NT2/D1 (cell line): Measurements from ENCODE around the gene ZYG11B.
"Not testable (repeated sequence)": the region's sequence is repeated elsewhere in the genome, so short reads cannot be mapped to it uniquely, and the experiment has no call there.

Source experiments
- DNase-seq: peaks from one replicate; pipeline ENCODE4 v3.0.0-alpha.2; 2011; ENCODE audit warnings: low read depth, low spot score
- H3K27me3 ChIP-seq: 2 replicates; pipeline ENCODE4 v1.6.0; 2011; ENCODE audit warnings: mild to moderate bottlenecking; ENCODE audit not compliant: insufficient read length, insufficient read depth
- H3K36me3 ChIP-seq: 2 replicates; pipeline ENCODE4 v1.6.1; 2011; ENCODE audit warnings: mild to moderate bottlenecking, low read length, mixed read lengths; ENCODE audit not compliant: insufficient read depth, insufficient read length
- H3K4me1 ChIP-seq: 2 replicates; pipeline ENCODE4 v1.5.1; 2011; ENCODE audit not compliant: insufficient read depth, insufficient read length
- H3K4me3 ChIP-seq: 2 replicates; pipeline ENCODE4 v1.5.1; 2011; ENCODE audit warnings: low read depth; ENCODE audit not compliant: insufficient read length
- H3K9ac ChIP-seq: 2 replicates; pipeline ENCODE4 v1.6.0; 2011; ENCODE audit warnings: low read depth; ENCODE audit not compliant: insufficient read length
- H3K9me3 ChIP-seq: 2 replicates; pipeline ENCODE4 v1.5.1; 2011; ENCODE audit warnings: mild to moderate bottlenecking, low read length; ENCODE audit not compliant: insufficient read depth
- SUZ12 ChIP-seq: IDR thresholded peaks from 2 replicates; pipeline ENCODE4 v1.6.1; 2011; ENCODE audit not compliant: insufficient read length, insufficient read depth; ENCODE audit errors: extremely low read depth
- YY1 ChIP-seq: IDR thresholded peaks from 2 replicates; pipeline ENCODE4 v1.6.1; 2011; ENCODE audit not compliant: insufficient read length, insufficient read depth
- ZNF274 ChIP-seq: IDR thresholded peaks from 2 replicates; pipeline ENCODE4 v1.6.1; 2011; ENCODE audit warnings: mild to moderate bottlenecking, low read depth, low read length

ZYG11B gene

DNA sequence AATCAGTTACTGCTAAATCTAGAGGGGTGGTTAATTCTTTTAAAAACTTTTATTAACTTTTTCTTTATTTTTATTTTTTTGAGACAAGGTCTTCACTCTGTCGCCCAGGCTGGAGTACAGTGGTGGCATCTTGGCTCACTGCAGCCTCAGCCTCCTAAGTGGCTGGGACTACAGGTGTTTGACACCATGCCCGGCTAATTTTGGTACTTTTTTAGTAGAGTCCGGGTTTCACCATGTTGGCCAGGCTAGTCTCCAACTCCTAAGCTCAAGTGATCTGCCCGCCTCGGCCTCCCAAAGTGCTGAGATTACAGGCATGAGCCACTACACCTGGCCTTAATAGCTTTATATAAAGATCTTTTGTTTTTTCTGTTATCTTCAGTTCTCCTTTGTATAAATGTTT, 11.9 kb downstream of the ZYG11B start:
- no peak for DNase-seq

DNA sequence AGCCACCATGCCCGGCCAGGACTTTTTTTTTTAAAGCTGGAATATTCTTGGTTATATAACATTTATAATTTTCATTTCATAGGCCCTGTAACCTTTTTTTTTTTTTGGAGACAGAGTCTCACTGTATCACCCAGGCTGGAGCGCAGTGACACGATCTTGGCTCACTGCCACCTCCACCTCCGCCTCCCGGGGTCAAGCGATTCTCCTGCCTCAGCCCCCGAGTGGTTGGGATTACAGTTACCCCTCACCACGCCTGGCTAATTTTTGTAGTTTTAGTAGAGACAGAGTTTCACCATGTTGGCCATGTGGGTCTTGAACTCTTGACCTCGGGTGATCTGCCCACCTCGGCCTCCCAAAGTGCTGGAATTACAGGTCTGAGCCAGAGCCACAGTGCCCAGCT, 12.6 kb downstream of the ZYG11B start:
- no peaks in the 10 kb centered on the region for H3K27me3 ChIP-seq
- no peak overlapping the region for H3K9ac ChIP-seq
- no peak overlapping the region for H3K4me3 ChIP-seq
- peaks cover 14% of the 10 kb centered on the region for H3K9me3 ChIP-seq
- TF ChIP-seq ZNF274 (no peak), YY1 (no peak), SUZ12 (no peak)
- no peak for DNase-seq
- H3K4me1 ChIP-seq: no peaks in the 10 kb centered on the region
- H3K36me3 ChIP-seq: no peaks in the 10 kb centered on the region

More for the DNA sequence above, 11.9 kb downstream of the ZYG11B start:
- no peak overlapping the region for H3K9ac ChIP-seq
- peaks cover 3% of the 10 kb centered on the region for H3K36me3 ChIP-seq
- peaks cover 14% of the 10 kb centered on the region for H3K9me3 ChIP-seq
- H3K27me3 ChIP-seq: no peaks in the 10 kb centered on the region
- TF ChIP-seq ZNF274 (no peak), YY1 (no peak), SUZ12 (no peak)
- H3K4me1 ChIP-seq: no peaks in the 10 kb centered on the region
- no peak overlapping the region for H3K4me3 ChIP-seq

DNA sequence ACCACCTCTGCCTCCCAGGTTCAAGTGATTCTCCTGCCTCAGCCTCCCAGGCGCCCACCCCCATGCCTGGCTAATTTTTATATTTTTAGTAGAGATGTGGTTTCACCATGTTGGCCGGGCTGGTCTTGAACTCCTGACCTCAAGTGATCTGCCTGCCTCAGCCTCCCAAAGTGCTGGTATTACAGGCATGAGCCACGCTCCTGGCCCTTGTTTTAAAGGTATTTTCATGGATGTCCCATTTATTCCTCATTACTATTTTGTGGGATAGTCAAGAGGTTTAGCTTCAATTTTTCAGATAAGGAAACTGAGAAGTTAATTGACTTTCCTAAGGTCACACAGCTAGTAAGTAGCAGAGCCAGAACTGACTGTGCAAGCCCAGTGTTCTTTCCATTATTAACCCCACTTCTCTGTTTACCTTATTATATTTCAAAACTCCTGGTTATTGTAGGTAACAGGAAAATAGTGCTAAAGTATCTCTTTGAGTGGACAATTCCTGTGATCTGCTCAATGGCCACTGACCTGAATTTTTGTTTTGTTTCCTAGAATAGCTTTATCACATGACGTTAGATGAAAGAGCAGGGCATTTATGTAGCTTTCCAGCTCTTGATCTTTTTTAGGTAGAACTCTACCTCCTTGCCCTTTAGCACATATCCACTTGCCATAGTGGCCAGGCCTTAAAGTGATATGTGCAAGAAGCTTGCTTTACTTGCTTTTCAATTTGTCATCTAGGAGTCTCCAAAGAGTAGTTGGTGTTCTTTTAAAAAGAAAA, 13.6 kb downstream of the ZYG11B start:
- no peak for DNase-seq
- H3K4me3 ChIP-seq: no peak overlapping the region
- no peaks in the 10 kb centered on the region for H3K27me3 ChIP-seq
- peaks cover 14% of the 10 kb centered on the region for H3K9me3 ChIP-seq
- no peaks in the 10 kb centered on the region for H3K36me3 ChIP-seq
- H3K4me1 ChIP-seq: no peaks in the 10 kb centered on the region
- no peak overlapping the region for H3K9ac ChIP-seq
- no peak for TF ChIP-seq YY1
- no peak for TF ChIP-seq SUZ12
- TF ChIP-seq ZNF274: no peak

DNA sequence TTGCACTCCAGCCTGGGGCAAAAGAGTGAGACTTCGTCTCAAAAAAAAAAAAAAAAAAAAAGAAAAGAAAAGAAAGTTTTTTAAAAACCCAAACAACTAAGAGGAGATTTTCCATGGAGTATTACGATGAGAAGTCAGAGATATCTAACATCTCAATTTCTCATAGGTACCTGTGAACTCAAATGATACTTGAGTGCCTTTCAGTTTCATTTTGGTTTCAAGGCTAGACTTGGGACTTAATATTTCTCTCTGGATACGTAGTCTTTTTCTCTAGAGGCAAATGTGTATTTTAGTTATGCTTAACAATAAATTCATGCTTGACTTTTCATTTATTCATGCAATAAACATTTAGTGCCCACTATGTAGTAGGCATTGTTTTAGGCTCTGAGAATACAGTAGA, 15.0 kb downstream of the ZYG11B start:
- DNase-seq: no peak
- H3K27me3 ChIP-seq: no peaks in the 10 kb centered on the region
- H3K9me3 ChIP-seq: peaks cover 14% of the 10 kb centered on the region
- no peak for TF ChIP-seq YY1
- no peak for TF ChIP-seq ZNF274
- TF ChIP-seq SUZ12: no peak
- no peaks in the 10 kb centered on the region for H3K36me3 ChIP-seq
- H3K4me1 ChIP-seq: no peaks in the 10 kb centered on the region
- no peak overlapping the region for H3K4me3 ChIP-seq
- H3K9ac ChIP-seq: no peak overlapping the region

GRCh38 chr1:52746189-52746588, 19.9 kb downstream of the ZYG11B start:
- no peak for TF ChIP-seq YY1
- no peak for TF ChIP-seq SUZ12
- no peak for TF ChIP-seq ZNF274
- no peak for DNase-seq
- H3K4me3 ChIP-seq: no peak overlapping the region
- no peak overlapping the region for H3K9ac ChIP-seq
- peaks cover 14% of the 10 kb centered on the region for H3K9me3 ChIP-seq
- no peaks in the 10 kb centered on the region for H3K27me3 ChIP-seq
- no peaks in the 10 kb centered on the region for H3K36me3 ChIP-seq
- H3K4me1 ChIP-seq: no peaks in the 10 kb centered on the region

DNA sequence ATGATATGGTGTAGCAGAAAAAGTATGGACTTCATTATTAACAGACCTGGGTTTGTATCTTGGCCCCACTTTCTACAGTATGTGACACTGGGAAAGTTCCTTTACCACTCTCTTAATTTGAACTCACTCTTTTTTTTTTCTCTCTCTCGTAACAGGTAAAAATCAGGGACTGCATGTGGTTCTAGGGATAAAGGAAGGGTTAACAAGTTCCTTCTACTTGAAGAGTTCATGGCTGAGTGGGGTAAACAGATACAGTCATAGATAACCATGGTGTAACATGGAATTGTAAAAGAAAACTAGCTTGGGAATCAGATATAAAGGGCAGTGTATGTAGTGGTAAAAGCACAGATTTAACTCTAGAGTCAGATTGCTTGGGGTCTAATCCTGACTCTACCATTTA, 21.2 kb downstream of the ZYG11B start:
- 0 out of 2 replicates have a peak, but pooled peaks cover under 1% of the 10 kb centered on the region for H3K9me3 ChIP-seq
- no peak for DNase-seq
- TF ChIP-seq ZNF274 (no peak), YY1 (no peak), SUZ12 (no peak)
- no peaks in the 10 kb centered on the region for H3K27me3 ChIP-seq
- H3K4me3 ChIP-seq: no peak overlapping the region
- H3K4me1 ChIP-seq: no peaks in the 10 kb centered on the region
- no peaks in the 10 kb centered on the region for H3K36me3 ChIP-seq
- no peak overlapping the region for H3K9ac ChIP-seq

- no peak overlapping the region for H3K9ac ChIP-seq
- H3K36me3 ChIP-seq: no peaks in the 10 kb centered on the region
- no peak for DNase-seq
- no peak for TF ChIP-seq SUZ12
- H3K9me3 ChIP-seq: no peaks in the 10 kb centered on the region
- H3K4me3 ChIP-seq: no peak overlapping the region
- H3K27me3 ChIP-seq: no peaks in the 10 kb centered on the region
- no peaks in the 10 kb centered on the region for H3K4me1 ChIP-seq
Measured at GRCh38 chr1:52748119-52748518, 21.9 kb downstream of the ZYG11B start.

GRCh38 chr1:52749496-52749895, 23.2 kb downstream of the ZYG11B start:
- not testable (repeated sequence) for H3K36me3 ChIP-seq, H3K4me3 ChIP-seq, H3K4me1 ChIP-seq, DNase-seq, H3K9me3 ChIP-seq, H3K27me3 ChIP-seq, H3K9ac ChIP-seq

DNA sequence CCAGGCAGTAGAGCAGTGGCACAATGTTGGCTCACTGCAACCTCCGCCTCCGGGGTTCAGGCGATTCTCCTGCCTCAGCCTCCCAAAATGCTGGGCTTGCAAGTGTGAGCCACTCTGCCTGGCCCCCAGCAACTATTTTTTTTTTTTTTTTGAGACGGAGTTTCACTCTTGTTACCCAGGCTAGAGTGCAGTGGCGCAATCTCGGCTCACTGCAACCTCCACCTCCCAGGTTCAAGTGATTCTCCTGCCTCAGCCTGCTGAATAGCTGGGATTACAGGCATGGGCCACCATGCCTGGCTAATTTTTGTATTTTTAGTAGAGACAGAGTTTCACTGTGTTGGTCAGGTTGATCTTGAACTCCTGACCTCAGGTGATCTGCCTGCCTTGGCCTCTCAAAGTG, 23.9 kb downstream of the ZYG11B start:
- not testable (repeated sequence) for H3K27me3 ChIP-seq, H3K9ac ChIP-seq, H3K4me1 ChIP-seq, DNase-seq, H3K4me3 ChIP-seq, H3K36me3 ChIP-seq, H3K9me3 ChIP-seq
